ENCODE results near the gene SLC51B.
"Not testable (repeated sequence)": the region's sequence is repeated elsewhere in the genome, so short reads cannot be mapped to it uniquely, and the experiment has no call there.

Gene SLC51B

DNA sequence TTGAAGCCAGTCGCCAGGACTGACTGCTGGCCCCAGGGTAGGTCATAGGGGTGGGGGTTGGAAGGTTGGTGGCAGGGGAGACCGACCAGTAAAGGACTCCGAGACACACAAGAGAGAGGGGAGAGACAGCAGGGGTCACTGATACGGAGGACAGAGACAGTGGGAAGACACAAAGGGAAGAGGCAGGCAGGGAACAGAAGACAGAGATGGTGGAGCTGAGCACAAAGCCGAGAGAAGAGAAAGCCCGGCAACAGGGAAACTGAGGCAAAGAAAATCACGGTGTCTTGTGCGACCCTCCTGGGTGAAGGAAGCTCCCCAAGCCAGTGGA lies 22.1 kb downstream of the SLC51B start:
- DNase-seq: no peak

DNA sequence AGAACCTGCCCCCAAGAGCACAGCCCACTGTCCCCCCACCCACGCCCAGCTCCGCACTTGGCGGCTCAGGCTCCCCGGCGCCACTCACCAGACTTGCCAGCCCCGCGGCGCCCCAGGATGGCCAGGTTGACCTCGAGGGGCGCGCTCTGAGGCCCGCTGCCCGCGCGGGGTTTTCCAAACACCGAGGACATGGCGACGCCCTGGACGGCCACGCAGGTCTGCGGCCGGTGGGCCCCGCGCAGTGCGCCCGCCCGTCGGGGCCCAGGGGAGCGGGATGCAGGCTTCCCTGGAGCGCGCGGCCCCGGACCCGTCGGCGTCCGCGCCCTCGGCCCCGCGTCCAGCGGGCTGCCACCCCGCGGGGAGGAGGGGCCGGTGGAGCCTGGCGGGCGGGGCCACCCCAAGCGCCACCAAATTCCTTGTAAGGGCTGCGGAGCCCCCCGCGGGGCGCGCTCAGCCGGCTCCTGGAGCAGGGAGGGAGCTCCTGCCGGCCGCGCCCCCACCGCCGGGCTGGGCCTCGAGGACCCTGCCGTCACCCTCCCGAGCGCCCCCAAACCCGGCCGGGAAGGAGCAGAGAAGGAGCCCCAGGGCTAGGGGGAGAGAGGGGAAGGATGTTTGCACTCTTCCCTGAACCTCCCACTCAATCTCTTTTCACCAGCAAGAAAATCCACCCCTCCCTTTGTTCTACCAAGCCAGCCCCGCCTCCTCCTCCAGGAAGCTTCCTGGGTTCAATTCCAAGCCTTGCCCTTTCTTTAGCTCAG lies 22.6 kb downstream of the SLC51B start, which contains the start of gene RASL12:
RASL12 (minus strand) TSS at position 347 of the 758 bp plus-strand sequence; CDS start at position 191, 156 bp downstream.
- DNase-seq: no peak

DNA sequence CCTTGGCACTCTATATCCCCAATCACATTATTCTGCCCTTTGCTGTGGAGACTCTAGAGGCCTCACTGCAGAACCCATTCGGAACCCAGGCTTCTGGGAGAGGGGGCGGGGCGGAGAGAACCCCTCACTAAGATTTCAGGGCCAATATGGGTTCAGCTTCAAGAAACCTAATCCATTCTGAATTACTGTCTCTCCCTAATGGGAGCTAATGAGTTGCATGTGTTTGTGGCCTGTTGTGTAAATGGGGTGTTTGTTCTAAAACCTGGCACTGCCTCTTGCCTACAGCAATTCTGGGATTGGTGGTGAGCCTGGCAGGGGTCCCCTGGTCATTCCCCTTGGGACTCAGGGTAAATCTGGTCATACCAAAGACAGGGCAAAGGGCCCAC lies 23.2 kb downstream of the SLC51B start:
- DNase-seq: no peak

- DNase-seq: no peak
These were observed 24.0 kb downstream of the SLC51B start for GRCh38 chr15:65069179-65069578.

- DNase-seq: no peak
These were observed 24.8 kb downstream of the SLC51B start for GRCh38 chr15:65069779-65070546.

- no peak for DNase-seq
These were observed 26.2 kb downstream of the SLC51B start for GRCh38 chr15:65071381-65071811.

DNA sequence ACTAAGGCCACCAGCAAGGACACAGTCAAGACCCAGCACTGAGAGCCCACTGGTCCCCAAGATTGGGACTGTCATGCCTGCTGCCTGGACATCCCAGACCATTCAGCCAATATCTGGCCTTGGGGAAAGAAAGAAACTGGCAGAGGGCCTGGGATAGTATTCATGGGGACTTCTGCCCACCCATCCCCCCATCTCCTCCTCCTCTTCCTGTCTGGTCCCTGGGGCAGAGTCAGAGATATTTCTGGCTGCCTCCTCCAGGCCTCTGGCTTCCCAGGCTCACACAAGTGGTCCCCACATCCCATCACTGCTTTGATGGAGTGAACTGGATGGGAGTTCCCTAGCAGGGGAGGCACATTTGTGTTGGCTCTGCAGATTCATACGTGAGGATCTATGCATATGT lies 26.8 kb downstream of the SLC51B start:
- DNase-seq: no peak

DNA sequence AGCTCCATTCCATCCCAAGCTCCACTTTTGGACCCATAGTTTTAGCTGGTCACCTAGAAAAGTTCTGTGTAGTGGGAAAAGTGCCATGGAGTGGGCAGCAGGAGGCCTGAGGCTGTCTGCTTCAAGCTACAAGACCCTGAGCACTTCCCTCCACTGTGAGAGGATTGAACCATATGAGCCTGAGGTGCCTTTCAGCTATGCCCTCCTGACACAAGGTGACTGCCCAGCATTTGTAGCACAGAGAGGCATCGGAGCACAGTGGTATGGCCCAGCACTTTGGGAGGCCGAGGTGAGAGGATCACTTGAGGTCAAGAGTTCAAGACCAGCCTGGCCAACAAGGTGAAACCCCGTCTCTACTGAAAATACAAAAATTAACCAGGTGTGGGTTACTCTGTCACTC lies 27.4 kb downstream of the SLC51B start:
- DNase-seq: no peak

DNA sequence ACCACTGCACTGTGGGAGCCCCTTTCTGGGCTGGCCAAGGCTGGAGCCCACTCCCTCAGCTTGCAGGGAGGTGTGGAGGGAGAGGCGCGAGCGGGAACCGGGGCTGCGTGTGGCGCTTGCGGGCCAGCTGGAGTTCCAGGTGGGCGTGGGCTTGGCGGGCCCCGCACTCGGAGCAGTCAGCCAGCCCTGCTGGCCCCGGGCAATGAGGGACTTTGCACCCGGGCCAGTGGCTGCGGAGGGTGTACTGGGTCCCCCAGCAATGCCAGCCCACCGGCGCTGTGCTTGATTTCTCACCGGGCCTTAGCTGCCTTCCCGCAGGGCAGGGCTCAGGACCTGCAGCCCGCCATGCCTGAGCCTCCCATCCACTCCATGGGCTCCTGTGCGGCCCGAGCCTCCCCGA lies 29.8 kb downstream of the SLC51B start:
- not testable (repeated sequence) for DNase-seq

DNA sequence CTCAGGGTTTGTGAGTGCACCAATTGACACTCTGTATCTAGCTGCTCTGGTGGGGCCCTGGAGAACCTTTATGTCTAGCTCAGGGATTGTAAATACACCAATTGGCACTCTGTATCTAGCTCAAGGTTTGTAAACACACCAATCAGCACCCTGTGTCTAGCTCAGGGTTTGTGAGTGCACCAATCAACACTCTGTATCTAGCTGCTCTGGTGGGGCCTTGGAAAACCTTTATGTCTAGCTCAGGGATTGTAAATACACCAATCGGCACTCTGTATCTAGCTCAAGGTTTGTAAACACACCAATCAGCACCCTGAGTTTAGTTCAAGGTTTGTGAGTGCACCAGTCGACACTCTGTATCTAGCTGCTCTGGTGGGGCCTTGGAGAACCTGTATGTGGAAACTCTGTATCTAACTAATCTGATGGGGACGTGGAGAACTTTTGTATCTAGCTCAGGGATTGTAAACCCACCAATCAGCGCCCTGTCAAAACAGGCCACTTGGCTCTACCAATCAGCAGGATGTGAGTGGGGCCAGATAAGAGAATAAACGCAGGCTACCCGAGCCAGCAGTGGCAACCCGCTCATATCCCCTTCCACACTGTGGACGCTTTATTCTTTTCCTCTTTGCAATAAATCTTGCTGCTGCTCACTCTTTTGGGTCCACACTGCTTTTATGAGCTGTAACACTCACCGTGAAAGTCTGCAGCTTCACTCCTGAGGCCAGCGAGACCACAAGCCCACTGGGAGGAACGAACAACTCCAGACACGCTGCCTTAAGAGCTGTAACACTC lies 30.6 kb downstream of the SLC51B start:
- not testable (repeated sequence) for DNase-seq

DNA sequence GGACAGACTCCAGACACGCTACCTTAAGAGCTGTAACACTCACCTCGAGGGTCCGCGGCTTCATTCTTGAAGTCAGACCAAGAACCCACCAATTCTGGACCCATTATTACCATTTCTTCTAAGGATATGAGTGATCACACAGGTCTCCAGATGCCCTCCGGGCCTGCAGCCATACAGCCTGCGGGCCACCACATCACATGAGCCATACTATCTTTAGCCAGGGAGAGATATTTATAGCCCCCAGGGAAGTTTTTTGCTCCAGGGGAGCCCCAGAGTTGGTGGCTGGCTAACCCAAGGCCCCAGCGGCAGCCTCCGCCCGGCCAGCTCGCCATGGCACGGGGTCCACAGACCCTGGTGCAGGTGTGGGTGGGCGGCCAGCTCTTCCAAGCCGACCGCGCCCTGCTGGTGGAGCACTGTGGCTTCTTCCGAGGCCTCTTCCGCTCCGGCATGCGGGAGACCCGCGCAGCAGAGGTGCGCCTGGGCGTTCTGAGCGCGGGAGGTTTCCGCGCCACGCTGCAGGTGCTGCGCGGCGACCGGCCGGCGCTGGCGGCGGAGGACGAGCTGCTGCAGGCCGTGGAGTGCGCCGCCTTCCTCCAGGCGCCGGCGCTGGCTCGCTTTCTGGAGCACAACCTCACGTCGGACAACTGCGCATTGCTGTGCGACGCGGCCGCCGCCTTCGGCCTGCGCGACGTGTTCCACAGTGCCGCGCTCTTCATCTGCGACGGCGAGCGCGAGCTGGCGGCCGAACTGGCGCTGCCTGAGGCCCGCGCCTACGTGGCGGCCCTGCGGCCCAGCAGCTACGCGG lies 31.5 kb downstream of the SLC51B start, which contains the start of gene KBTBD13:
KBTBD13 (plus strand) TSS at position 261 of the 805 bp plus-strand sequence; CDS start at position 331, 70 bp downstream.
- no peak for DNase-seq

DNA sequence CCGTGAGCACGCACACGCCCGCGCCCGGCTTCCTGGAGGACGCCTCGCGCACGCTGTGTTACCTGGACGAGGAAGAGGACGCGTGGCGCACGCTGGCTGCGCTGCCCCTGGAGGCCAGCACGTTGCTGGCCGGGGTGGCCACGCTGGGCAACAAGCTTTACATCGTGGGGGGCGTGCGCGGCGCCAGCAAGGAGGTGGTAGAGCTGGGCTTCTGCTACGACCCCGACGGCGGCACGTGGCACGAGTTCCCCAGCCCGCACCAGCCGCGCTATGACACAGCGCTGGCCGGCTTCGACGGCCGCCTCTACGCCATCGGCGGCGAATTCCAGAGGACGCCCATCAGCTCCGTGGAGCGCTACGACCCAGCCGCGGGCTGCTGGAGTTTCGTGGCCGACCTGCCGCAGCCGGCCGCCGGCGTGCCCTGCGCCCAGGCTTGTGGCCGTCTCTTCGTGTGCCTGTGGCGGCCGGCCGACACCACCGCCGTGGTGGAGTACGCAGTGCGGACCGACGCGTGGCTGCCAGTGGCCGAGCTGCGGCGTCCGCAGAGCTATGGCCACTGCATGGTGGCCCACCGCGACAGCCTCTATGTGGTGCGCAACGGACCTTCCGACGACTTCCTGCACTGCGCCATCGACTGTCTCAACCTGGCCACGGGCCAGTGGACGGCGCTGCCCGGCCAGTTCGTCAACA lies 32.2 kb downstream of the SLC51B start:
- DNase-seq: no peak

DNA sequence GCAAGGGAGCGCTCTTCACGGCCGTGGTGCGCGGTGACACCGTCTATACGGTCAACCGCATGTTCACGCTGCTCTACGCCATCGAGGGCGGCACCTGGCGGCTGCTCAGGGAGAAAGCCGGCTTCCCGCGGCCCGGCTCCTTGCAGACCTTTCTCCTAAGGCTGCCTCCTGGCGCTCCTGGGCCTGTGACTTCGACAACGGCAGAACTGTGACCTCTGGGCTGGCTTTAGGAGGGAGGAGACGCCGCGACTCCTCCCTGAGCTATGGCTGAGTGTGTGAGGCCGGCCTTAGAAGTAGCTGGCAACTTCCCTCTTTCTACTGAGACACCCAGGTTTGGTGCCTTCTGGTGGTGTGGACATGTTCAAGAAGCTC lies 32.8 kb downstream of the SLC51B start:
- DNase-seq: peak in 1 of 2 donors; percentile 18

- DNase-seq: no peak
These were observed 34.4 kb downstream of the SLC51B start for GRCh38 chr15:65079580-65079979.

DNA sequence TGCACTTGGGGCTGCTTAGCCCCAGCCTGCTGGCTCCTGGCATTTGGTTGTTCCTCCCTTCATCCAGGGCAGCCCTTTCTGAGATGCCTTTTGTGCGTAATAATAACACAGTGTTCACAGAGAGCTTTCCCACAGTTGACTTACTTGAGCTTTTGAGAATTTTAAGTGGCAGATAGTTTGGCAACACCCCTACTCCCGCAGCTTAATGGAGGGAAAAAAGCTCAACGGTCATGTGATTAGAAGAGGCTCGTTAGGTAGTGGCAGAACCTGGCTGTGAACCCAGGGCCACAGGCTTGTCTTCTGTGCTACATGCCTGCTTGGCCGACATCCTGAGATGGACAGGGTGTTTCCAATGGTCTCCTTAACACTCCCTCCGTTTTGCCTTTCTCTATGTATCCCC lies 36.1 kb downstream of the SLC51B start:
- DNase-seq: no peak

- no peak for DNase-seq
These were observed 36.6 kb downstream of the SLC51B start for GRCh38 chr15:65081758-65082157.

- peak in 1 of 2 donors; percentile 15 for DNase-seq
These were observed 37.2 kb downstream of the SLC51B start for GRCh38 chr15:65082303-65082953.

GRCh38 chr15:65083262-65083701 lies 38.1 kb downstream of the SLC51B start:
- DNase-seq: no peak

DNA sequence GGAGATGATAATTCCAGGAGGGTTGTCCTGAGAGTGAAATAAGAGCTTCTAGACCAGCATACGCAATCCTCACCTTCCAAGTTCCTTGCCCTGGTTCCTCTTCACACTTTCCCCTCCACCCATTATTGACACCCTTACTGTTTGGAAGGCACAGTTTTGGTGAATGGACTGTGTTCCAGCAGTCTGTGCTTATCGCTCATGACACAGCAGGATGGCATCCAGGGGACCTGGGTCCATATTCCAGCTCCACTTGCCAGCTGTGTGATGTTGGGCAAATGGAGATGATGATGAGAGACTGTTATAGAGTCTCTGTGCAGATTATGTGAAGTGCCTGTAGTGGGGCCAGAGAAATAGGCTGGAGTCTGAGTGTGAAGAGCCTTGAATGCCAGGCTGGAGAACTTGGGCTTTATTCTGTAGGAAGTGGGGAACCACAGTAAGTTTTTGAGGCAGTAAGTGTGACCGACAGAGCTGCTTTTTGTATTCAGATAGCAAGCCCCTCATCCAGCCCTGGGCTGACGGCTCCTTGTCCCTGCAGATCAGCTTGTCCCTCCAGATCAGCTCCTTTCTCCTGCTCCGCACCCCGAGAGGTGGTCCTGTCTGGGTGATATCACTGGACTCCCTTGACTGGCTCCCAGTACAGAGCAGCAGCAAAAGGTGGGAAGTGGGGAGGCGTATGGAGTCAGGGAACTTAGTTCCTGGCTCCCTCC lies 39.5 kb downstream of the SLC51B start:
- no peak for DNase-seq

GRCh38 chr15:65085207-65085753 lies 40.1 kb downstream of the SLC51B start:
- DNase-seq: no peak

Data from bone marrow (tissue), 2 donors.